WERI-Rb-1 (cell line): ENCODE results near the gene COPZ2.

ENCODE experiments used
- DNase-seq: peaks from one replicate; pipeline ENCODE4 v3.0.0-alpha.2; 2020
- H3K27ac ChIP-seq: fragments of 250-450 bp; sonication (Bioruptor Pico); 2 replicates; pipeline ENCODE4 v1.5.1; 2020; ENCODE audit warnings: mild to moderate bottlenecking, moderate library complexity
- H3K27me3 ChIP-seq: fragments of 250-450 bp; sonication (Bioruptor Pico); 2 replicates; pipeline ENCODE4 v1.5.1; 2021; ENCODE audit warnings: mild to moderate bottlenecking, low read depth, moderate library complexity; ENCODE audit not compliant: insufficient read depth, severe bottlenecking
- H3K36me3 ChIP-seq: fragments of 250-450 bp; sonication (Bioruptor Pico); 2 replicates; pipeline ENCODE4 v1.5.1; 2020; ENCODE audit warnings: mild to moderate bottlenecking, moderate library complexity
- H3K4me3 ChIP-seq: 2 replicates; pipeline ENCODE4 v1.5.1; 2011; ENCODE audit warnings: low read depth, mild to moderate bottlenecking, control low read depth, low read length
- H3K9me3 ChIP-seq: fragments of 250-450 bp; sonication (Bioruptor Pico); 2 replicates; pipeline ENCODE4 v1.5.1; 2021; ENCODE audit warnings: mild to moderate bottlenecking, moderate library complexity; ENCODE audit not compliant: severe bottlenecking
- CTCF ChIP-seq: IDR thresholded peaks from 2 replicates; pipeline ENCODE4 v1.5.1; 2011; ENCODE audit warnings: low read depth, mild to moderate bottlenecking, control low read depth, inconsistent platforms, low read length

The COPZ2 gene

GRCh38 chr17:48058393-48059124 is 21.0 kb upstream of the COPZ2 start:
- H3K27ac ChIP-seq, result no peak overlapping the region
- peaks cover 90% of the 10 kb centered on the region for H3K36me3 ChIP-seq
- no peak for DNase-seq
- H3K4me3 ChIP-seq, result no peak overlapping the region
- H3K9me3 ChIP-seq, result no peaks in the 10 kb centered on the region
- TF ChIP-seq CTCF, result no peak
- H3K27me3 ChIP-seq, result no peaks in the 10 kb centered on the region

GRCh38 chr17:48057626-48058025 is 20.0 kb upstream of the COPZ2 start:
- DNase-seq, result no peak
- Histone ChIP-seq H3K27me3 (no peaks in the 10 kb centered on the region), H3K27ac (no peak overlapping the region), H3K9me3 (no peaks in the 10 kb centered on the region), H3K4me3 (no peak overlapping the region), H3K36me3 (peaks cover 91% of the 10 kb centered on the region)
- TF ChIP-seq CTCF, result no peak

GRCh38 chr17:48056879-48057278 is 19.3 kb upstream of the COPZ2 start:
- no peaks in the 10 kb centered on the region for H3K27me3 ChIP-seq
- no peak overlapping the region for H3K4me3 ChIP-seq
- no peak overlapping the region for H3K27ac ChIP-seq
- no peak for DNase-seq
- H3K36me3 ChIP-seq, result peaks cover 93% of the 10 kb centered on the region
- no peak for TF ChIP-seq CTCF
- no peaks in the 10 kb centered on the region for H3K9me3 ChIP-seq

GRCh38 chr17:48056246-48056745 is 18.7 kb upstream of the COPZ2 start:
- no peak for TF ChIP-seq CTCF
- Histone ChIP-seq H3K27me3 (no peaks in the 10 kb centered on the region), H3K9me3 (no peaks in the 10 kb centered on the region), H3K27ac (no peak overlapping the region; the same call in 1 of the 2 replicates), H3K36me3 (peaks cover 93% of the 10 kb centered on the region), H3K4me3 (no peak overlapping the region)
- no peak for DNase-seq

GRCh38 chr17:48055531-48056245 is 18.1 kb upstream of the COPZ2 start:
- no peaks in the 10 kb centered on the region for H3K27me3 ChIP-seq
- H3K27ac ChIP-seq, result no peak overlapping the region; the same call in 1 of the 2 replicates
- H3K9me3 ChIP-seq, result no peaks in the 10 kb centered on the region
- no peak for TF ChIP-seq CTCF
- H3K4me3 ChIP-seq, result no peak overlapping the region
- no peak for DNase-seq
- H3K36me3 ChIP-seq, result peaks cover 95% of the 10 kb centered on the region
